OCI-LY1 (cell line): ENCODE results near the gene TUBGCP5.

Experiments
- H2AFZ ChIP-seq: fragments of 200-600 bp; sonication (generic), shearing (Covaris generic); 2 replicates; pipeline ENCODE4 v1.6.0; 2014; ENCODE audit warnings: antibody characterized with exemption, mild to moderate bottlenecking, low read length
- H3F3A ChIP-seq: fragments of 200-600 bp; sonication (generic), shearing (Covaris generic); 2 replicates; pipeline ENCODE4 v1.6.0; 2014; ENCODE audit warnings: mild to moderate bottlenecking, antibody characterized with exemption, low read length, moderate library complexity; ENCODE audit not compliant: insufficient read depth
- H3K27ac ChIP-seq: fragments of 200-600 bp; sonication (generic); 2 replicates; pipeline ENCODE4 v1.5.1; 2014; ENCODE audit warnings: low read length, mixed run types, mild to moderate bottlenecking, low read depth; ENCODE audit not compliant: poor library complexity, severe bottlenecking
- H3K27me3 ChIP-seq: fragments of 200-600 bp; sonication (generic); 2 replicates; pipeline ENCODE4 v1.6.0; 2014; ENCODE audit warnings: antibody characterized with exemption, mild to moderate bottlenecking, low read length, moderate library complexity; ENCODE audit not compliant: insufficient read depth
- H3K36me3 ChIP-seq: fragments of 200-600 bp; sonication (generic); 2 replicates; pipeline ENCODE4 v1.6.1; 2014; ENCODE audit warnings: mild to moderate bottlenecking, antibody characterized with exemption, low read length, moderate library complexity, mixed read lengths; ENCODE audit not compliant: insufficient read depth
- H3K4me1 ChIP-seq: fragments of 200-600 bp; sonication (generic); 2 replicates; pipeline ENCODE4 v1.5.1; 2014; ENCODE audit warnings: mild to moderate bottlenecking, low read length, moderate library complexity; ENCODE audit not compliant: insufficient read depth, severe bottlenecking
- H3K4me2 ChIP-seq: fragments of 200-600 bp; sonication (generic), shearing (Covaris generic); 2 replicates; pipeline ENCODE4 v1.6.1; 2014; ENCODE audit warnings: low read length
- H3K4me3 ChIP-seq: fragments of 200-600 bp; sonication (generic); 2 replicates; pipeline ENCODE4 v1.5.1; 2014; ENCODE audit warnings: low read length, low read depth, mild to moderate bottlenecking, mixed read lengths; ENCODE audit not compliant: poor library complexity, severe bottlenecking
- H3K79me2 ChIP-seq: fragments of 200-600 bp; shearing (Covaris generic); 2 replicates; pipeline ENCODE4 v1.6.1; 2016; ENCODE audit warnings: mixed run types, low read length, mixed read lengths; ENCODE audit not compliant: insufficient read depth
- H3K9ac ChIP-seq: fragments of 200-600 bp; sonication (generic), shearing (Covaris generic); 2 replicates; pipeline ENCODE4 v1.6.1; 2014; ENCODE audit warnings: mild to moderate bottlenecking, low read length, mixed read lengths
- H3K9me2 ChIP-seq: fragments of 200-600 bp; sonication (generic), shearing (Covaris generic); 2 replicates; pipeline ENCODE4 v1.6.1; 2014; ENCODE audit warnings: low read depth, mild to moderate bottlenecking, low read length, mixed read lengths
- H3K9me3 ChIP-seq: fragments of 200-600 bp; shearing (Covaris generic); 2 replicates; pipeline ENCODE4 v1.6.1; 2014; ENCODE audit warnings: low read length, mixed read lengths
- H4K20me1 ChIP-seq: fragments of 200-600 bp; sonication (generic), shearing (Covaris generic); 2 replicates; pipeline ENCODE4 v1.6.0; 2016; ENCODE audit warnings: mild to moderate bottlenecking, low read length; ENCODE audit not compliant: insufficient read depth
- EZH2 ChIP-seq: fragments of 200-600 bp; sonication (generic), shearing (Covaris generic); IDR thresholded peaks from 2 replicates; pipeline ENCODE4 v1.8.0; 2017; ENCODE audit warnings: borderline replicate concordance, mixed run types, mild to moderate bottlenecking, antibody characterized with exemption, low read length, moderate library complexity, mixed read lengths
- TF ChIP-seq, protein P1 (sequence below): fragments of 200-600 bp; sonication (generic), shearing (Covaris generic); IDR thresholded peaks from 2 replicates; pipeline ENCODE4 v1.5.1; 2017; ENCODE audit warnings: mild to moderate bottlenecking, antibody characterized with exemption, low read length, moderate library complexity, mixed read lengths

Gene TUBGCP5

GRCh38 chr15:22981051-22981840 lies 58.1 kb downstream of the TUBGCP5 start:
- Histone ChIP-seq H3K9ac (no peak overlapping the region), H3K4me1 (no peaks in the 10 kb centered on the region), H3K27ac (no peak overlapping the region), H3K4me3 (no peak overlapping the region), H3K4me2 (no peak overlapping the region), H4K20me1 (no peaks in the 10 kb centered on the region), H3K9me2 (no peaks in the 10 kb centered on the region), H3K27me3 (no peaks in the 10 kb centered on the region), H3K36me3 (no peaks in the 10 kb centered on the region), H3K79me2 (no peaks in the 10 kb centered on the region), H3K9me3 (no peaks in the 10 kb centered on the region), H3F3A (no peaks in the 10 kb centered on the region), H2AFZ (no peak overlapping the region)
- TF ChIP-seq, protein P1, sequence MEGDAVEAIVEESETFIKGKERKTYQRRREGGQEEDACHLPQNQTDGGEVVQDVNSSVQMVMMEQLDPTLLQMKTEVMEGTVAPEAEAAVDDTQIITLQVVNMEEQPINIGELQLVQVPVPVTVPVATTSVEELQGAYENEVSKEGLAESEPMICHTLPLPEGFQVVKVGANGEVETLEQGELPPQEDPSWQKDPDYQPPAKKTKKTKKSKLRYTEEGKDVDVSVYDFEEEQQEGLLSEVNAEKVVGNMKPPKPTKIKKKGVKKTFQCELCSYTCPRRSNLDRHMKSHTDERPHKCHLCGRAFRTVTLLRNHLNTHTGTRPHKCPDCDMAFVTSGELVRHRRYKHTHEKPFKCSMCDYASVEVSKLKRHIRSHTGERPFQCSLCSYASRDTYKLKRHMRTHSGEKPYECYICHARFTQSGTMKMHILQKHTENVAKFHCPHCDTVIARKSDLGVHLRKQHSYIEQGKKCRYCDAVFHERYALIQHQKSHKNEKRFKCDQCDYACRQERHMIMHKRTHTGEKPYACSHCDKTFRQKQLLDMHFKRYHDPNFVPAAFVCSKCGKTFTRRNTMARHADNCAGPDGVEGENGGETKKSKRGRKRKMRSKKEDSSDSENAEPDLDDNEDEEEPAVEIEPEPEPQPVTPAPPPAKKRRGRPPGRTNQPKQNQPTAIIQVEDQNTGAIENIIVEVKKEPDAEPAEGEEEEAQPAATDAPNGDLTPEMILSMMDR = no peak
- TF ChIP-seq EZH2 = no peak

DNA sequence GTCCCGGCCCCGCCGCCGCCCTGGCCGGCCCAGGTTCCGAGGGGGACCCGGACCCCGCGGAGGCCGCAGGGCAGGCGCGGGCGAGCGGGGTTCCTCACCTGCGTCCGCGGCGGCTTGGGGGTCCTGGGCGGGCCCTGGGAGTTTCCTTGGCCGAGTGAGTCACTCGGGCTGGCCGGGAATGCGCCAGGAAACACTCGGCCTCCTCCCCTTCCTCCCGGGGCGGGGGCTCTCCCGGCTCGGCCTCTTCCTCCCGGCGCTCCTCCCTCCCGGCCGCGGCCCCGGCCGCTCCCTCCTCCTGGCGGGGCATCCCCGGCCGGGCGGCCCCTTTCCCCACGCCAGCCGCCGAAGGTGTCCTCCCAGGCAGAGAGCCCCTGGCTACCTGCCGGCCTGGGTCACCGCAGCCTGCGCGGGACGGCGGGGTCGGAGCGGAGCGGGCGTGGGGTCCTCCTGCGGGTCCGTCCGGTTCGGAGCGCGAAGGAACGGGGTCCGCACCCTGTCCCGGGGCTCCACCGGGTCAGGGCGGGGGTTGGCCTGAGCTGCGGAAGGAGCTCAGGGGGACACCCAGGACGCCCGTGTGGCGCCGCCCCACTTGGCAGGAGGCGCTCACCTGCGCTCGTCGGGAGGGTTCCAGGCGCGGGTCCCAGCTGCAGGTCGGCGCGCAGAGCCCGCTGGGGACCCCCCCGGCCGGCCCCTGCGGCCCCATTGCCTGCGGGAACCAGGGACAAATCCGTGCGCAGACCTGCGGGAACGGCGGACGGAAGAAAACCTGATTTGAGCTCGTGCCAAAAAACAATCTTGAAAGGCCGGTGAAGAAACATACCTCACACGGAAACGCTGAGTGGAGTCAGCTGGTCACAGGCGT lies 58.9 kb downstream of the TUBGCP5 start, which contains the start of gene CYFIP1:
CYFIP1 (minus strand) TSS at position 180 of the 862 bp plus-strand sequence. CDS start 33,083 bp downstream, outside the sequence.
- Histone ChIP-seq H3K9me2 (no peaks in the 10 kb centered on the region), H3K4me2 (no peak within 1 kb of the TSS), H2AFZ (no peak within 1 kb of the TSS), H3K9me3 (no peaks in the 10 kb centered on the region), H4K20me1 (no peaks in the 10 kb centered on the region), H3K4me3 (no peak within 1 kb of the TSS), H3K27me3 (no peaks in the 10 kb centered on the region), H3K79me2 (no peaks in the 10 kb centered on the region), H3K9ac (no peak within 1 kb of the TSS), H3K4me1 (no peaks in the 10 kb centered on the region), H3K27ac (no peak within 1 kb of the TSS), H3F3A (no peaks in the 10 kb centered on the region), H3K36me3 (no peaks in the 10 kb centered on the region)
- TF ChIP-seq, protein P1 = no peak
- TF ChIP-seq EZH2 = no peak

DNA sequence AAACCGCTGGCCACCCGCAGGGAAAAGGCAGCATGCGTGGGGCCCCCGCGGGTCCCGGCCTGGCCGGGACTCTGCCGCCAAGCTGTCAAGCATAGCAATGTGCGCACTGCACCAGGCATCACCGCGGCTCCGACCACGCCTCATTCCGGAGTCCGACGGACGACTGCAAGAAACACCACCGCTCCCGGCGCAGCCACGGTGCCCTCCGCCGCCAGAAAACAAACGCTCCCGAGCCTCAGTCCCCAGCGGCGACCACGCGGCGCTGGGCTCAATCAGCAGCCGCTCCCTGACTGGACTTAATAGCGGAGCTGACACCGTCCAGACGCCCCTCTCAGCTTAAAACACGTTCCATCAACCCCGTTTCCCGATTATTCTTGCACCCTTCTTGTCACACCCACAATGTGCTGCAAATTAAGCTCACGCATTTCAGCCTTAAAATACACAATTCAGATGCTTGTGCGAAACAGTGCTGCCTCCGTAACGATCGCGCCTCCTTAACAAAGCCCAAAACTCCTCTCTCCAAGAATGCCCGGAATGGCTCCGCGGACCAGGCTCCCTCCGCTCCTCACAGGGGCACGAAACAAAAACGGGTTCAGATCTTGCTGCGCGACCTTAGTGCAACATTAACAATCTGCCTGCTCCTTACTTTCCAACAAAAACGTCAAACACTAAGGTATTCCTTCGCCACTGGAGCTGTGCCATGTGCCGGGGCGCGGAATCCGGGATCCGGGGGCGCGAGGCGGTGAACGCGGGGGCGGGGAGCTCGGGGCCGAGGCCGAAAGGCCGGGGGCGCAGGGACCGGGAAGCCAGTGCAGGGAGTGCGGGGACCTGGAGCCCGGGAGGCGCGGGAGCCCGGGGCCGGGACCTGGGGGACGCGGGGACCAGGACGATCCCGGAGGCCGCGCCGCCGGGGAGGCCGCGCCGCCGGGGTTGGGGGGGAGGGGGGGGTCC lies 59.9 kb downstream of the TUBGCP5 start:
- Histone ChIP-seq H3K4me1 (no peaks in the 10 kb centered on the region), H3K79me2 (no peaks in the 10 kb centered on the region), H3K4me3 (no peak overlapping the region), H4K20me1 (no peaks in the 10 kb centered on the region), H3K4me2 (no peak overlapping the region), H3K27ac (no peak overlapping the region), H3K9ac (no peak overlapping the region), H3K27me3 (no peaks in the 10 kb centered on the region), H3K9me2 (no peaks in the 10 kb centered on the region), H3K36me3 (no peaks in the 10 kb centered on the region), H3K9me3 (no peaks in the 10 kb centered on the region), H3F3A (no peaks in the 10 kb centered on the region), H2AFZ (no peak overlapping the region)
- TF ChIP-seq EZH2 = no peak
- TF ChIP-seq, protein P1 = no peak
